ENCODE data around the gene KRTAP19-8.

The KRTAP19-8 gene

DNA sequence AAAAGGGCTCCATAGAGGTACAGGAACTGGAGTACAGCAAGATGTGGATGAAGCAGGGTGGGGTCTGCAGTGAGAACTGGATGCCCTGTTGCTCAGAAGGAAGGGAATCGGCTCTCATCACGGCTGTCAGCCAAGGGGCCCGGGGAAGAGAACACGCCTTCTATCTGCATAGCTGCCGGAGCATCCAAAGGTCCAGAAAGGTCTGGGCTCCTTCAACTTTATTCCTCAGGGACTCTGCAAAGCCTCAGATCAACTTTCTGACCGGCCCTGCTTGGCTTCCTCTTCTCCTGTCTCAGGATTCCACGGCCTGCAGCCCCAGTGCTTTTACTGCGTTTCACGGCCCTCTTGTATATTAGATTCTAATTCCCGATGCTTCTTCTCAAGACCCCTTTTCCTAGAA lies 34.8 kb downstream of the KRTAP19-8 start:
- TF ChIP-seq CTCF (IDR thresholded peaks at IDR 0.05; ENCODE audit: extremely low read depth, insufficient read depth, missing control alignments) = no peak
- in situ Hi-C loops (cut with MboI; ENCODE audit: low pct_unique_long_range_greater_than_20kb, low sequenced_read_pairs, unreplicated experiment) = no loop called here
- no peak for DNase-seq (ENCODE audit: low spot score)

- no peak for TF ChIP-seq CTCF (IDR thresholded peaks at IDR 0.05; ENCODE audit: extremely low read depth, insufficient read depth, missing control alignments)
- no peak for DNase-seq (ENCODE audit: low spot score)
- in situ Hi-C loops (cut with MboI; ENCODE audit: low pct_unique_long_range_greater_than_20kb, low sequenced_read_pairs, unreplicated experiment) = no loop called here
These were observed 40.7 kb downstream of the KRTAP19-8 start for GRCh38 chr21:30997541-30997940.

DNA sequence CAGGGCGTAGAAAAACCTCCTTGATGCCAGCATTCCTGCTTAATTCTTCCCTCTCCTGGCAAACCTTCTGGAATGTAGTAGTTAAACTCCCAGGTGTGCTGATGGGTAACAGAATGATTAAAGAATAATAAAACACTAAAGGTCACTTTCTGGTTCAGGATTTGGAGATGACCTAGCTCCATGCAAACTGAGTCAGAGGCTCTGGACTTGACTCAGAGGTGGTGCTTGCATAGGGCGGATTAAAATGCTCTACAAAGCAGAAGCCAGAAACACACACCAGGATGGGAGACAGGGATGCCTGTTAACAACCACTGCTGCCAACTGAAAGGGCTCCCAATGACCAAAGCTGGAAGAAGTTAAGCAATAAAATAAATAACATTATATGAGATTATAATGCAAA lies 41.5 kb downstream of the KRTAP19-8 start:
- in situ Hi-C loops (cut with MboI; ENCODE audit: low pct_unique_long_range_greater_than_20kb, low sequenced_read_pairs, unreplicated experiment) = no loop called here
- no peak for TF ChIP-seq CTCF (IDR thresholded peaks at IDR 0.05; ENCODE audit: extremely low read depth, insufficient read depth, missing control alignments)
- DNase-seq (ENCODE audit: low spot score) = no peak

- no peak for TF ChIP-seq CTCF (IDR thresholded peaks at IDR 0.05; ENCODE audit: extremely low read depth, insufficient read depth, missing control alignments)
- in situ Hi-C loops (cut with MboI; ENCODE audit: low pct_unique_long_range_greater_than_20kb, low sequenced_read_pairs, unreplicated experiment) = no loop called here
- no peak for DNase-seq (ENCODE audit: low spot score)
These were observed 43.3 kb downstream of the KRTAP19-8 start for GRCh38 chr21:30994932-30995331.

GRCh38 chr21:30990514-30991262 lies 47.6 kb downstream of the KRTAP19-8 start:
- TF ChIP-seq CTCF (IDR thresholded peaks at IDR 0.05; ENCODE audit: extremely low read depth, insufficient read depth, missing control alignments) = no peak
- DNase-seq (ENCODE audit: low spot score) = no peak
- in situ Hi-C loops (cut with MboI; ENCODE audit: low pct_unique_long_range_greater_than_20kb, low sequenced_read_pairs, unreplicated experiment) = no loop called here

DNA sequence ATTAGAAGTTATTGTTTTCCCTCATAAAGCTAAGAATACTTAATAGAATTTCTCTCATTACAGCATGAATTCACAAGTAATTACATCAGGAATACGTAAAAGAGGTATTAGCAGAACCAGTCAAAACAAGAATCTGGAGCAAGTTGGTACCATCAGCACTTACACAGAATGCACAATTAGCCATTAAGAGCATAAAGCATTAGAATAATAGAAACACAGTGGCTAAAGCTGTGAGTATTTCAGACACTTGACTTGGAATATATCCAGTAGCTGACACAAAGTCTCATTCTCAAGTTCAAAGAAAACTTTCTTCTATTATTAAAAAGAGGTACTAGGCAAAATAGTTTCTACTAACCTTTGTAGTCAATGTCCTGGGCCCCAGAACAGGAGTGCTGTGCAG lies 49.6 kb downstream of the KRTAP19-8 start:
- no peak for TF ChIP-seq CTCF (IDR thresholded peaks at IDR 0.05; ENCODE audit: extremely low read depth, insufficient read depth, missing control alignments)
- in situ Hi-C loops (cut with MboI; ENCODE audit: low pct_unique_long_range_greater_than_20kb, low sequenced_read_pairs, unreplicated experiment) = no loop called here
- DNase-seq (ENCODE audit: low spot score) = no peak
